Measurements from ENCODE around the gene KRT1. TPM values are rescaled to one million over a fixed set of nuclear protein-coding genes. Genes with fewer than 3 reads are reported as not detected.

Gene KRT1
- polyA plus RNA-seq, 2 donors, result 4.1 to 12.5 TPM

- no peaks in the 10 kb centered on the region for H3K27me3 ChIP-seq (ENCODE audit: control insufficient read depth in 1 of 2, insufficient read depth in 2 of 2, low read length in 2 of 2)
- H3K36me3 ChIP-seq (ENCODE audit: control insufficient read depth in 2 of 2, insufficient read depth in 2 of 2, low read length in 1 of 2), result no peaks in the 10 kb centered on the region
- 72 to 81% methylated on average over 6 of the region's 6 CpGs for WGBS, 2 donors
- H3K4me1 ChIP-seq (ENCODE audit: control insufficient read depth in 2 of 2, insufficient read depth in 2 of 2, low read length in 1 of 2), result peaks cover 0 to 18% of the 10 kb centered on the region in 2 donors
- H3K27ac ChIP-seq (ENCODE audit: low read depth in 2 of 2, low read length in 1 of 2), result peak overlapping the region in 1 of 2 donors; percentile 1
- no peak overlapping the region for H3K4me3 ChIP-seq (ENCODE audit: low read depth in 1 of 2, low read length in 2 of 2)
- no peaks in the 10 kb centered on the region for H3K9me3 ChIP-seq (ENCODE audit: control insufficient read depth in 2 of 2, insufficient read depth in 1 of 2, low read depth in 1 of 2, low read length in 1 of 2)
These were observed 5.2 kb upstream of the KRT1 start for GRCh38 chr12:52685406-52685890.

GRCh38 chr12:52684431-52684830, 4.2 kb upstream of the KRT1 start:
- no peaks in the 10 kb centered on the region for H3K9me3 ChIP-seq (ENCODE audit: control insufficient read depth in 2 of 2, insufficient read depth in 1 of 2, low read depth in 1 of 2, low read length in 1 of 2)
- peaks cover 0 to 18% of the 10 kb centered on the region in 2 donors for H3K4me1 ChIP-seq (ENCODE audit: control insufficient read depth in 2 of 2, insufficient read depth in 2 of 2, low read length in 1 of 2)
- H3K27me3 ChIP-seq (ENCODE audit: control insufficient read depth in 1 of 2, insufficient read depth in 2 of 2, low read length in 2 of 2), result no peaks in the 10 kb centered on the region
- whole genome bisulfite sequencing, 2 donors, result 75 to 85% methylated on average over 2 of the region's 2 CpGs
- no peaks in the 10 kb centered on the region for H3K36me3 ChIP-seq (ENCODE audit: control insufficient read depth in 2 of 2, insufficient read depth in 2 of 2, low read length in 1 of 2)
- H3K27ac ChIP-seq (ENCODE audit: low read depth in 2 of 2, low read length in 1 of 2), result no peak overlapping the region
- H3K4me3 ChIP-seq (ENCODE audit: low read depth in 1 of 2, low read length in 2 of 2), result no peak overlapping the region

GRCh38 chr12:52683575-52684300, 3.5 kb upstream of the KRT1 start:
- Histone ChIP-seq H3K27ac (ENCODE audit: low read depth in 2 of 2, low read length in 1 of 2) (no peak overlapping the region), H3K4me1 (ENCODE audit: control insufficient read depth in 2 of 2, insufficient read depth in 2 of 2, low read length in 1 of 2) (peaks cover 0 to 18% of the 10 kb centered on the region in 2 donors), H3K27me3 (ENCODE audit: control insufficient read depth in 1 of 2, insufficient read depth in 2 of 2, low read length in 2 of 2) (no peaks in the 10 kb centered on the region)

GRCh38 chr12:52682938-52683574, 2.8 kb upstream of the KRT1 start:
- Histone ChIP-seq H3K36me3 (ENCODE audit: control insufficient read depth in 2 of 2, insufficient read depth in 2 of 2, low read length in 1 of 2) (no peaks in the 10 kb centered on the region), H3K27me3 (ENCODE audit: control insufficient read depth in 1 of 2, insufficient read depth in 2 of 2, low read length in 2 of 2) (no peaks in the 10 kb centered on the region), H3K4me3 (ENCODE audit: low read depth in 1 of 2, low read length in 2 of 2) (no peak overlapping the region), H3K27ac (ENCODE audit: low read depth in 2 of 2, low read length in 1 of 2) (no peak overlapping the region), H3K9me3 (ENCODE audit: control insufficient read depth in 2 of 2, insufficient read depth in 1 of 2, low read depth in 1 of 2, low read length in 1 of 2) (no peaks in the 10 kb centered on the region), H3K4me1 (ENCODE audit: control insufficient read depth in 2 of 2, insufficient read depth in 2 of 2, low read length in 1 of 2) (peaks cover 0 to 17% of the 10 kb centered on the region in 2 donors)
- WGBS, 2 donors, result 72 to 74% methylated on average over 4 of the region's 4 CpGs

More at GRCh38 chr12:52683575-52684300, 3.5 kb upstream of the KRT1 start:
- no peak overlapping the region for H3K4me3 ChIP-seq (ENCODE audit: low read depth in 1 of 2, low read length in 2 of 2)
- WGBS, 2 donors, result 83 to 89% methylated on average over 12 of the region's 12 CpGs
- H3K9me3 ChIP-seq (ENCODE audit: control insufficient read depth in 2 of 2, insufficient read depth in 1 of 2, low read depth in 1 of 2, low read length in 1 of 2), result no peaks in the 10 kb centered on the region
- no peaks in the 10 kb centered on the region for H3K36me3 ChIP-seq (ENCODE audit: control insufficient read depth in 2 of 2, insufficient read depth in 2 of 2, low read length in 1 of 2)

GRCh38 chr12:52682381-52682660, 2.1 kb upstream of the KRT1 start:
- no peak overlapping the region for H3K4me3 ChIP-seq (ENCODE audit: low read depth in 1 of 2, low read length in 2 of 2)
- H3K4me1 ChIP-seq (ENCODE audit: control insufficient read depth in 2 of 2, insufficient read depth in 2 of 2, low read length in 1 of 2), result peaks cover 0 to 11% of the 10 kb centered on the region in 2 donors
- H3K27ac ChIP-seq (ENCODE audit: low read depth in 2 of 2, low read length in 1 of 2), result no peak overlapping the region
- no peaks in the 10 kb centered on the region for H3K9me3 ChIP-seq (ENCODE audit: control insufficient read depth in 2 of 2, insufficient read depth in 1 of 2, low read depth in 1 of 2, low read length in 1 of 2)
- 42 to 59% methylated on average over 2 of the region's 2 CpGs for WGBS, 2 donors
- H3K36me3 ChIP-seq (ENCODE audit: control insufficient read depth in 2 of 2, insufficient read depth in 2 of 2, low read length in 1 of 2), result no peaks in the 10 kb centered on the region
- no peaks in the 10 kb centered on the region for H3K27me3 ChIP-seq (ENCODE audit: control insufficient read depth in 1 of 2, insufficient read depth in 2 of 2, low read length in 2 of 2)

GRCh38 chr12:52681526-52682380, 1.5 kb upstream of the KRT1 start:
- Histone ChIP-seq H3K36me3 (ENCODE audit: control insufficient read depth in 2 of 2, insufficient read depth in 2 of 2, low read length in 1 of 2) (no peaks in the 10 kb centered on the region), H3K27me3 (ENCODE audit: control insufficient read depth in 1 of 2, insufficient read depth in 2 of 2, low read length in 2 of 2) (no peaks in the 10 kb centered on the region), H3K4me3 (ENCODE audit: low read depth in 1 of 2, low read length in 2 of 2) (no peak overlapping the region), H3K9me3 (ENCODE audit: control insufficient read depth in 2 of 2, insufficient read depth in 1 of 2, low read depth in 1 of 2, low read length in 1 of 2) (no peaks in the 10 kb centered on the region), H3K4me1 (ENCODE audit: control insufficient read depth in 2 of 2, insufficient read depth in 2 of 2, low read length in 1 of 2) (peaks cover 0 to 11% of the 10 kb centered on the region in 2 donors), H3K27ac (ENCODE audit: low read depth in 2 of 2, low read length in 1 of 2) (no peak overlapping the region)
- 68 to 75% methylated on average over 12 of the region's 12 CpGs for WGBS, 2 donors

- Histone ChIP-seq H3K4me3 (ENCODE audit: low read depth in 1 of 2, low read length in 2 of 2) (no peak overlapping the region), H3K9me3 (ENCODE audit: control insufficient read depth in 2 of 2, insufficient read depth in 1 of 2, low read depth in 1 of 2, low read length in 1 of 2) (no peaks in the 10 kb centered on the region), H3K36me3 (ENCODE audit: control insufficient read depth in 2 of 2, insufficient read depth in 2 of 2, low read length in 1 of 2) (no peaks in the 10 kb centered on the region), H3K27me3 (ENCODE audit: control insufficient read depth in 1 of 2, insufficient read depth in 2 of 2, low read length in 2 of 2) (no peaks in the 10 kb centered on the region), H3K4me1 (ENCODE audit: control insufficient read depth in 2 of 2, insufficient read depth in 2 of 2, low read length in 1 of 2) (peaks cover 0 to 11% of the 10 kb centered on the region in 2 donors), H3K27ac (ENCODE audit: low read depth in 2 of 2, low read length in 1 of 2) (no peak overlapping the region)
- WGBS, 2 donors, result 92% methylated on average over 5 of the region's 5 CpGs
These were observed 332 bp downstream of the KRT1 start for GRCh38 chr12:52679875-52680274.

GRCh38 chr12:52677671-52678070, 2.5 kb downstream of the KRT1 start:
- 69 to 82% methylated on average over 1 of the region's 1 CpG for WGBS, 2 donors
- H3K4me3 ChIP-seq (ENCODE audit: low read depth in 1 of 2, low read length in 2 of 2), result no peak overlapping the region

GRCh38 chr12:52677126-52677525, 3.1 kb downstream of the KRT1 start:
- Histone ChIP-seq H3K9me3 (ENCODE audit: control insufficient read depth in 2 of 2, insufficient read depth in 1 of 2, low read depth in 1 of 2, low read length in 1 of 2) (no peaks in the 10 kb centered on the region), H3K4me3 (ENCODE audit: low read depth in 1 of 2, low read length in 2 of 2) (no peak overlapping the region), H3K36me3 (ENCODE audit: control insufficient read depth in 2 of 2, insufficient read depth in 2 of 2, low read length in 1 of 2) (no peaks in the 10 kb centered on the region), H3K27ac (ENCODE audit: low read depth in 2 of 2, low read length in 1 of 2) (no peak overlapping the region), H3K4me1 (ENCODE audit: control insufficient read depth in 2 of 2, insufficient read depth in 2 of 2, low read length in 1 of 2) (no peaks in the 10 kb centered on the region), H3K27me3 (ENCODE audit: control insufficient read depth in 1 of 2, insufficient read depth in 2 of 2, low read length in 2 of 2) (no peaks in the 10 kb centered on the region)
- 84 to 88% methylated on average over 5 of the region's 5 CpGs for WGBS, 2 donors

More at GRCh38 chr12:52677671-52678070, 2.5 kb downstream of the KRT1 start:
- no peaks in the 10 kb centered on the region for H3K4me1 ChIP-seq (ENCODE audit: control insufficient read depth in 2 of 2, insufficient read depth in 2 of 2, low read length in 1 of 2)
- no peaks in the 10 kb centered on the region for H3K36me3 ChIP-seq (ENCODE audit: control insufficient read depth in 2 of 2, insufficient read depth in 2 of 2, low read length in 1 of 2)
- no peaks in the 10 kb centered on the region for H3K9me3 ChIP-seq (ENCODE audit: control insufficient read depth in 2 of 2, insufficient read depth in 1 of 2, low read depth in 1 of 2, low read length in 1 of 2)
- H3K27me3 ChIP-seq (ENCODE audit: control insufficient read depth in 1 of 2, insufficient read depth in 2 of 2, low read length in 2 of 2), result no peaks in the 10 kb centered on the region
- H3K27ac ChIP-seq (ENCODE audit: low read depth in 2 of 2, low read length in 1 of 2), result no peak overlapping the region
